Neutrophil (primary cell): ENCODE results near the gene MPDZ.

Experiments
- H3K27ac ChIP-seq: fragments of 200-600 bp; sonication (generic); 2 replicates; pipeline ENCODE4 v1.5.1; 2016; ENCODE audit warnings: mild to moderate bottlenecking, moderate library complexity
- H3K27me3 ChIP-seq: fragments of 200-600 bp; sonication (generic); 2 replicates; pipeline ENCODE4 v1.6.0; 2016; ENCODE audit warnings: mild to moderate bottlenecking
- H3K36me3 ChIP-seq: fragments of 200-600 bp; sonication (generic); 2 replicates; pipeline ENCODE4 v1.5.1; 2017
- H3K4me1 ChIP-seq, 2 experiments: fragments of 200-600 bp in 1 of 2; sonication (generic) in 1 of 2; 1 replicate in 1 of 2; 2 replicates in 1 of 2; pipeline versions ENCODE4 v1.5.1 to v1.6.1; 2013 to 2016; ENCODE audit warnings: low read depth in 1 of 2, low read length in 1 of 2, mild to moderate bottlenecking in 1 of 2, moderate library complexity in 1 of 2; ENCODE audit not compliant: control insufficient read depth in 1 of 2, insufficient read depth in 1 of 2
- H3K4me3 ChIP-seq, 2 experiments: fragments of 200-600 bp in 1 of 2; sonication (generic) in 1 of 2; 1 replicate in 1 of 2; 2 replicates in 1 of 2; pipeline ENCODE4 v1.5.1; 2013 to 2016; ENCODE audit warnings: low read depth in 1 of 2, low read length in 1 of 2, mild to moderate bottlenecking in 1 of 2, moderate library complexity in 1 of 2
- H3K9me3 ChIP-seq: fragments of 200-600 bp; sonication (generic); 2 replicates; pipeline ENCODE4 v1.5.1; 2016
- CTCF ChIP-seq: fragments of 200-600 bp; sonication (generic); IDR thresholded peaks from 2 replicates; pipeline ENCODE4 v1.5.1; 2016; ENCODE audit warnings: antibody characterized with exemption

MPDZ gene, protein sequence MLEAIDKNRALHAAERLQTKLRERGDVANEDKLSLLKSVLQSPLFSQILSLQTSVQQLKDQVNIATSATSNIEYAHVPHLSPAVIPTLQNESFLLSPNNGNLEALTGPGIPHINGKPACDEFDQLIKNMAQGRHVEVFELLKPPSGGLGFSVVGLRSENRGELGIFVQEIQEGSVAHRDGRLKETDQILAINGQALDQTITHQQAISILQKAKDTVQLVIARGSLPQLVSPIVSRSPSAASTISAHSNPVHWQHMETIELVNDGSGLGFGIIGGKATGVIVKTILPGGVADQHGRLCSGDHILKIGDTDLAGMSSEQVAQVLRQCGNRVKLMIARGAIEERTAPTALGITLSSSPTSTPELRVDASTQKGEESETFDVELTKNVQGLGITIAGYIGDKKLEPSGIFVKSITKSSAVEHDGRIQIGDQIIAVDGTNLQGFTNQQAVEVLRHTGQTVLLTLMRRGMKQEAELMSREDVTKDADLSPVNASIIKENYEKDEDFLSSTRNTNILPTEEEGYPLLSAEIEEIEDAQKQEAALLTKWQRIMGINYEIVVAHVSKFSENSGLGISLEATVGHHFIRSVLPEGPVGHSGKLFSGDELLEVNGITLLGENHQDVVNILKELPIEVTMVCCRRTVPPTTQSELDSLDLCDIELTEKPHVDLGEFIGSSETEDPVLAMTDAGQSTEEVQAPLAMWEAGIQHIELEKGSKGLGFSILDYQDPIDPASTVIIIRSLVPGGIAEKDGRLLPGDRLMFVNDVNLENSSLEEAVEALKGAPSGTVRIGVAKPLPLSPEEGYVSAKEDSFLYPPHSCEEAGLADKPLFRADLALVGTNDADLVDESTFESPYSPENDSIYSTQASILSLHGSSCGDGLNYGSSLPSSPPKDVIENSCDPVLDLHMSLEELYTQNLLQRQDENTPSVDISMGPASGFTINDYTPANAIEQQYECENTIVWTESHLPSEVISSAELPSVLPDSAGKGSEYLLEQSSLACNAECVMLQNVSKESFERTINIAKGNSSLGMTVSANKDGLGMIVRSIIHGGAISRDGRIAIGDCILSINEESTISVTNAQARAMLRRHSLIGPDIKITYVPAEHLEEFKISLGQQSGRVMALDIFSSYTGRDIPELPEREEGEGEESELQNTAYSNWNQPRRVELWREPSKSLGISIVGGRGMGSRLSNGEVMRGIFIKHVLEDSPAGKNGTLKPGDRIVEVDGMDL (N-terminal part only)

GRCh38 chr9:13279284-13280141 lies at the start of gene MPDZ:
Gene MPDZ (minus strand): TSS chr9:13279692. CDS start chr9:13250315, 29,377 bp downstream.
- H3K27me3 ChIP-seq: peaks cover 60% of the 10 kb centered on the region
- no peaks in the 10 kb centered on the region for H3K36me3 ChIP-seq
- no peaks in the 10 kb centered on the region for H3K4me1 ChIP-seq
- H3K27ac ChIP-seq: no peak within 1 kb of the TSS
- H3K4me3 ChIP-seq: no peak within 1 kb of the TSS
- TF ChIP-seq CTCF: no peak
- H3K9me3 ChIP-seq: no peaks in the 10 kb centered on the region

- Histone ChIP-seq H3K27me3 (no peaks in the 10 kb centered on the region), H3K36me3 (no peaks in the 10 kb centered on the region), H3K27ac (no peak overlapping the region), H3K4me1 (no peaks in the 10 kb centered on the region), H3K4me3 (no peak overlapping the region), H3K9me3 (no peaks in the 10 kb centered on the region)
- no peak for TF ChIP-seq CTCF
Observed at GRCh38 chr9:13324988-13325387, 45.5 kb upstream of the MPDZ start.

- TF ChIP-seq CTCF: no peak
- H3K9me3 ChIP-seq: no peaks in the 10 kb centered on the region
- no peaks in the 10 kb centered on the region for H3K36me3 ChIP-seq
- no peaks in the 10 kb centered on the region for H3K27me3 ChIP-seq
- H3K4me1 ChIP-seq: no peaks in the 10 kb centered on the region
- no peak overlapping the region for H3K27ac ChIP-seq
- no peak overlapping the region for H3K4me3 ChIP-seq
Observed at GRCh38 chr9:13322828-13323550, 43.5 kb upstream of the MPDZ start.

GRCh38 chr9:13318027-13318426 lies 38.5 kb upstream of the MPDZ start:
- no peaks in the 10 kb centered on the region for H3K4me1 ChIP-seq
- H3K4me3 ChIP-seq: no peak overlapping the region
- no peak for TF ChIP-seq CTCF
- H3K9me3 ChIP-seq: no peaks in the 10 kb centered on the region
- no peaks in the 10 kb centered on the region for H3K36me3 ChIP-seq
- H3K27ac ChIP-seq: no peak overlapping the region
- H3K27me3 ChIP-seq: no peaks in the 10 kb centered on the region
